Bronchial epithelial cell (primary cell): ENCODE results near the gene RPTOR. TPM values are rescaled to one million over a fixed set of nuclear protein-coding genes. Genes with fewer than 3 reads are reported as not detected.

Experiments used
- DNase-seq: peaks from one replicate; pipeline ENCODE4 v3.0.0-alpha.2; 2010; ENCODE audit warnings: low read depth
- FAIRE-seq: peaks from 2 replicates; lab custom pipeline; 2011; peaks lifted over from hg19 to GRCh38; lab: Jason Lieb, UNC
- H3K27me3 ChIP-seq: 2 replicates; pipeline ENCODE4 v1.5.1; 2011; ENCODE audit warnings: low read length; ENCODE audit not compliant: control insufficient read depth, insufficient read depth
- H3K36me3 ChIP-seq: 2 replicates; pipeline ENCODE4 v1.5.1; 2011; ENCODE audit warnings: low read length; ENCODE audit not compliant: control insufficient read depth, insufficient read depth
- H3K4me3 ChIP-seq: 2 replicates; pipeline ENCODE4 v1.5.1; 2011; ENCODE audit warnings: mild to moderate bottlenecking, low read depth, low read length, control low read depth
- CTCF ChIP-seq: IDR thresholded peaks from 2 replicates; pipeline ENCODE4 v1.5.1; 2011; ENCODE audit warnings: mild to moderate bottlenecking, moderate library complexity, low read length, control low read depth, inconsistent platforms; ENCODE audit not compliant: insufficient read depth, severe bottlenecking
- total RNA-seq: library from RNA; depleted of rRNA; stranded (reverse); fragments of >200 nt; gene quantifications from 2 replicates; pipeline ENCODE4 v1.2.1, GENCODE V29; 2014

The RPTOR gene
- total RNA-seq, 1 donor from 2014 or later = 14.0 TPM

- Histone ChIP-seq H3K27me3 (no peaks in the 10 kb centered on the region), H3K36me3 (peaks cover 2% of the 10 kb centered on the region), H3K4me3 (no peak overlapping the region)
- DNase-seq (no peak), FAIRE-seq (no peak)
- TF ChIP-seq CTCF = no peak
Measured at GRCh38 chr17:80749611-80750010, 205.0 kb downstream of the RPTOR start.

GRCh38 chr17:80750263-80750662 is 205.6 kb downstream of the RPTOR start:
- Histone ChIP-seq H3K36me3 (peaks cover 2% of the 10 kb centered on the region), H3K27me3 (no peaks in the 10 kb centered on the region), H3K4me3 (no peak overlapping the region)
- no peak for TF ChIP-seq CTCF
- no peak for DNase-seq
- no peak for FAIRE-seq

GRCh38 chr17:80751070-80751945 is 206.7 kb downstream of the RPTOR start:
- no peak overlapping the region for H3K4me3 ChIP-seq
- TF ChIP-seq CTCF = no peak
- H3K27me3 ChIP-seq = no peaks in the 10 kb centered on the region
- peaks cover 2% of the 10 kb centered on the region for H3K36me3 ChIP-seq
- FAIRE-seq = no peak
- DNase-seq = no peak

- no peak for DNase-seq
- no peak for FAIRE-seq
Measured at GRCh38 chr17:80751946-80752581, 207.4 kb downstream of the RPTOR start.

GRCh38 chr17:80753685-80754345 is 209.2 kb downstream of the RPTOR start:
- no peaks in the 10 kb centered on the region for H3K27me3 ChIP-seq
- TF ChIP-seq CTCF = no peak
- DNase-seq (no peak), FAIRE-seq (no peak)
- no peak overlapping the region for H3K4me3 ChIP-seq
- H3K36me3 ChIP-seq = peaks cover 2% of the 10 kb centered on the region

More at GRCh38 chr17:80751946-80752581, 207.4 kb downstream of the RPTOR start:
- TF ChIP-seq CTCF = no peak
- Histone ChIP-seq H3K4me3 (no peak overlapping the region), H3K36me3 (peaks cover 2% of the 10 kb centered on the region), H3K27me3 (no peaks in the 10 kb centered on the region)
